HepG2 (cell line): Measurements from ENCODE around the gene ATE1. TPM values are rescaled to one million over a fixed set of nuclear protein-coding genes. Genes with fewer than 3 reads are reported as not detected.

Experiments
- GFI1 ChIP-seq: sonication (generic); formaldehyde crosslinking; IDR thresholded peaks from 2 replicates; pipeline ENCODE4 v1.5.0; 2020; ENCODE audit warnings: missing genetic modification reagents, mild to moderate bottlenecking, borderline replicate concordance
- HNRNPLL ChIP-seq: fragments of 200-400 bp; formaldehyde crosslinking; IDR thresholded peaks from 2 replicates; pipeline ENCODE4 v1.6.1; 2017; ENCODE audit warnings: mild to moderate bottlenecking, low read depth, low read length; ENCODE audit not compliant: poor library complexity, severe bottlenecking
- KDM5A ChIP-seq: fragments of 200-600 bp; sonication (generic); IDR thresholded peaks from 2 replicates; pipeline ENCODE4 v1.7.0; 2018; ENCODE audit warnings: antibody characterized with exemption, mild to moderate bottlenecking, low read length, borderline replicate concordance
- MTF2 ChIP-seq: sonication (generic); formaldehyde crosslinking; IDR thresholded peaks from 2 replicates; pipeline ENCODE4 v1.5.0; 2020; ENCODE audit warnings: missing genetic modification reagents, borderline replicate concordance
- MYNN ChIP-seq: sonication (generic); formaldehyde crosslinking; IDR thresholded peaks from 2 replicates; pipeline ENCODE4 v1.4.0; 2020; ENCODE audit warnings: mild to moderate bottlenecking, low read depth, missing genetic modification reagents
- SAP130 ChIP-seq: IDR thresholded peaks from 2 replicates; pipeline ENCODE4 v1.6.1; 2016; ENCODE audit warnings: low read depth
- ZEB1 ChIP-seq: IDR thresholded peaks from 2 replicates; pipeline ENCODE4 v1.6.1; 2012; ENCODE audit warnings: mild to moderate bottlenecking, low read depth, inconsistent platforms; ENCODE audit not compliant: insufficient replicate concordance
- ZFP41 ChIP-seq: sonication (generic); formaldehyde crosslinking; IDR thresholded peaks from 2 replicates; pipeline ENCODE4 v1.4.0; 2020; ENCODE audit warnings: mild to moderate bottlenecking, missing genetic modification reagents, borderline replicate concordance
- ZNF224 ChIP-seq: sonication (generic); formaldehyde crosslinking; IDR thresholded peaks from 2 replicates; pipeline ENCODE4 v1.5.0; 2020; ENCODE audit warnings: mild to moderate bottlenecking, missing genetic modification reagents
- polyA plus RNA-seq, 8 experiments: library from polyadenylated mRNA; depleted of rRNA in 3 of 8; stranded (reverse) in 7 of 8; unstranded in 1 of 8; fragments of >200 nt; fragmentation: Illumina TruSeq in 4 of 8; extraction: Trizol in 4 of 8; gene quantifications; 2 replicates each; pipeline versions ENCODE4 v1.2.1 to v1.2.3, GENCODE V29; 2011 to 2016; ENCODE audit warnings: low read depth in 4 of 8, missing spikeins in 1 of 8, mixed read lengths in 1 of 8; ENCODE audit not compliant: insufficient read depth in 1 of 8
- total RNA-seq, 5 experiments: library from RNA; depleted of rRNA; stranded (reverse); fragments of >200 nt; fragmentation: Illumina TruSeq; extraction: Trizol; gene quantifications; 2 replicates each; pipeline ENCODE4 v1.2.3, GENCODE V29; 2016; ENCODE audit warnings: low read depth in 1 of 5
- TF ChIP-seq, protein P1 (sequence below): sonication (generic); formaldehyde crosslinking; IDR thresholded peaks from 2 replicates; pipeline ENCODE4 v1.4.0; 2020; ENCODE audit warnings: low read depth, mild to moderate bottlenecking, missing genetic modification reagents
- TF ChIP-seq, protein P2 (sequence below): sonication (generic); formaldehyde crosslinking; IDR thresholded peaks from 2 replicates; pipeline ENCODE4 v1.9.0; 2021; ENCODE audit warnings: mild to moderate bottlenecking, missing genetic modification reagents
- TF ChIP-seq, protein P3 (sequence below): sonication (generic); formaldehyde crosslinking; IDR thresholded peaks from 2 replicates; pipeline ENCODE4 v1.8.1; 2022; ENCODE audit warnings: mild to moderate bottlenecking, missing genetic modification reagents
- TF ChIP-seq, protein P4 (sequence below): sonication (generic); formaldehyde crosslinking; IDR thresholded peaks from 2 replicates; pipeline ENCODE4 v1.5.0; 2020; ENCODE audit warnings: mild to moderate bottlenecking, missing genetic modification reagents, borderline replicate concordance
- TF ChIP-seq, protein P5 (sequence below): IDR thresholded peaks from 2 replicates; pipeline ENCODE4 v1.6.1; 2016; ENCODE audit warnings: mild to moderate bottlenecking

The ATE1 gene
- total and polyA plus RNA-seq, 2 of the 13 experiments (the other 11 are each of a cell fraction or from before 2014, with no cell fraction given): 17.5 to 42.2 TPM

DNA sequence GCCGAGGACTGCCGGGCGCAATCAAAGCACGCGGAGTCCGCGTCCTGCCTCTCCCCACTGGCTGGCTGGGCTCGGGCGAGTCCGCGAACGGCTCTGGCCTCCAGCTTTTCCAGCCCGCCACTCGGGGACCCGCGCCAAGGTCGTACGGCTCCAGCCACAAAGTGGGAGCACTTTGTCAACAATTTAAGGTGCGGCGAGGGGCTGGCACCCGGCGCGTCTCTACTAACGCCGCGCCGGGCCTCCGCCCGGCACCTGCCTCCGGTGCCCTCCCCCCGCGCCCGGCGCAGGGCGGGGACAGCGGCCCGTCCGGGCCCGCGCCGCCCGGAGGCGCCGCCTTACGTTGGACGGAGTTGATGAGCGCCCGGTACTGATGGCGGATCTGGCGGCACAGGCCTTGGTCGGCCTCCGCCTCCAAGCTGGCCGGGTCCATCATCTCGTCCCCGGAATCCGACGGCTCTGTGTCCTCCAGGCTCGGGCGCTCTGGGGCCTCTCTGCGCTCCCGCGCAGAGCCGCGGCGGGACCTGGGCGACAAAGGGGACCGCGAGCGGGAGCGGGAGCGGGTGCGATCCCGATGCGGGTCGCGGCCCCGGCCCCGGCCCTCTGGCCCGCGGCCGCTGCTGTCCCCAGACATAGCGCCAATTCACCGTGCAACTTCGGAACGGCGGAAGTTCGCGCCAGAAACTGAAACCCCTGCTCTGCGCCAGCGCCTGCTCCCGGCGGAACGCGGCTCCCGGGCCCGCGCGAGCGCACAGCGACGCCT lies 46.9 kb upstream of the ATE1 start, which contains the start of gene NSMCE4A (continued):
- TF ChIP-seq ZFP41 (CRISPR knock-in tag) (no peak), SAP130 (CRISPR knock-in tag) (peak; percentile 80), GFI1 (CRISPR knock-in tag) (peak; percentile 57; the same call in 1 of the 2 replicates), ZEB1 (no peak), HNRNPLL (peak; percentile 92), KDM5A (no peak), MYNN (no peak), ZNF224 (CRISPR knock-in tag) (no peak), MTF2 (CRISPR knock-in tag) (no peak)
- TF ChIP-seq, protein P1, sequence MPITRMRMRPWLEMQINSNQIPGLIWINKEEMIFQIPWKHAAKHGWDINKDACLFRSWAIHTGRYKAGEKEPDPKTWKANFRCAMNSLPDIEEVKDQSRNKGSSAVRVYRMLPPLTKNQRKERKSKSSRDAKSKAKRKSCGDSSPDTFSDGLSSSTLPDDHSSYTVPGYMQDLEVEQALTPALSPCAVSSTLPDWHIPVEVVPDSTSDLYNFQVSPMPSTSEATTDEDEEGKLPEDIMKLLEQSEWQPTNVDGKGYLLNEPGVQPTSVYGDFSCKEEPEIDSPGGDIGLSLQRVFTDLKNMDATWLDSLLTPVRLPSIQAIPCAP (CRISPR knock-in tag): no peak
- TF ChIP-seq, protein P2, sequence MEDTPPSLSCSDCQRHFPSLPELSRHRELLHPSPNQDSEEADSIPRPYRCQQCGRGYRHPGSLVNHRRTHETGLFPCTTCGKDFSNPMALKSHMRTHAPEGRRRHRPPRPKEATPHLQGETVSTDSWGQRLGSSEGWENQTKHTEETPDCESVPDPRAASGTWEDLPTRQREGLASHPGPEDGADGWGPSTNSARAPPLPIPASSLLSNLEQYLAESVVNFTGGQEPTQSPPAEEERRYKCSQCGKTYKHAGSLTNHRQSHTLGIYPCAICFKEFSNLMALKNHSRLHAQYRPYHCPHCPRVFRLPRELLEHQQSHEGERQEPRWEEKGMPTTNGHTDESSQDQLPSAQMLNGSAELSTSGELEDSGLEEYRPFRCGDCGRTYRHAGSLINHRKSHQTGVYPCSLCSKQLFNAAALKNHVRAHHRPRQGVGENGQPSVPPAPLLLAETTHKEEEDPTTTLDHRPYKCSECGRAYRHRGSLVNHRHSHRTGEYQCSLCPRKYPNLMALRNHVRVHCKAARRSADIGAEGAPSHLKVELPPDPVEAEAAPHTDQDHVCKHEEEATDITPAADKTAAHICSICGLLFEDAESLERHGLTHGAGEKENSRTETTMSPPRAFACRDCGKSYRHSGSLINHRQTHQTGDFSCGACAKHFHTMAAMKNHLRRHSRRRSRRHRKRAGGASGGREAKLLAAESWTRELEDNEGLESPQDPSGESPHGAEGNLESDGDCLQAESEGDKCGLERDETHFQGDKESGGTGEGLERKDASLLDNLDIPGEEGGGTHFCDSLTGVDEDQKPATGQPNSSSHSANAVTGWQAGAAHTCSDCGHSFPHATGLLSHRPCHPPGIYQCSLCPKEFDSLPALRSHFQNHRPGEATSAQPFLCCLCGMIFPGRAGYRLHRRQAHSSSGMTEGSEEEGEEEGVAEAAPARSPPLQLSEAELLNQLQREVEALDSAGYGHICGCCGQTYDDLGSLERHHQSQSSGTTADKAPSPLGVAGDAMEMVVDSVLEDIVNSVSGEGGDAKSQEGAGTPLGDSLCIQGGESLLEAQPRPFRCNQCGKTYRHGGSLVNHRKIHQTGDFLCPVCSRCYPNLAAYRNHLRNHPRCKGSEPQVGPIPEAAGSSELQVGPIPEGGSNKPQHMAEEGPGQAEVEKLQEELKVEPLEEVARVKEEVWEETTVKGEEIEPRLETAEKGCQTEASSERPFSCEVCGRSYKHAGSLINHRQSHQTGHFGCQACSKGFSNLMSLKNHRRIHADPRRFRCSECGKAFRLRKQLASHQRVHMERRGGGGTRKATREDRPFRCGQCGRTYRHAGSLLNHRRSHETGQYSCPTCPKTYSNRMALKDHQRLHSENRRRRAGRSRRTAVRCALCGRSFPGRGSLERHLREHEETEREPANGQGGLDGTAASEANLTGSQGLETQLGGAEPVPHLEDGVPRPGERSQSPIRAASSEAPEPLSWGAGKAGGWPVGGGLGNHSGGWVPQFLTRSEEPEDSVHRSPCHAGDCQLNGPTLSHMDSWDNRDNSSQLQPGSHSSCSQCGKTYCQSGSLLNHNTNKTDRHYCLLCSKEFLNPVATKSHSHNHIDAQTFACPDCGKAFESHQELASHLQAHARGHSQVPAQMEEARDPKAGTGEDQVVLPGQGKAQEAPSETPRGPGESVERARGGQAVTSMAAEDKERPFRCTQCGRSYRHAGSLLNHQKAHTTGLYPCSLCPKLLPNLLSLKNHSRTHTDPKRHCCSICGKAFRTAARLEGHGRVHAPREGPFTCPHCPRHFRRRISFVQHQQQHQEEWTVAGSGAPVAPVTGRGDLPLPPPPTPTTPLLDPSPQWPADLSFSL (CRISPR knock-in tag): no peak
- TF ChIP-seq, protein P3, sequence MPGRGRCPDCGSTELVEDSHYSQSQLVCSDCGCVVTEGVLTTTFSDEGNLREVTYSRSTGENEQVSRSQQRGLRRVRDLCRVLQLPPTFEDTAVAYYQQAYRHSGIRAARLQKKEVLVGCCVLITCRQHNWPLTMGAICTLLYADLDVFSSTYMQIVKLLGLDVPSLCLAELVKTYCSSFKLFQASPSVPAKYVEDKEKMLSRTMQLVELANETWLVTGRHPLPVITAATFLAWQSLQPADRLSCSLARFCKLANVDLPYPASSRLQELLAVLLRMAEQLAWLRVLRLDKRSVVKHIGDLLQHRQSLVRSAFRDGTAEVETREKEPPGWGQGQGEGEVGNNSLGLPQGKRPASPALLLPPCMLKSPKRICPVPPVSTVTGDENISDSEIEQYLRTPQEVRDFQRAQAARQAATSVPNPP (CRISPR knock-in tag): 0 out of 2 replicates have a peak, but pooled peaks have one; percentile 66
- TF ChIP-seq, protein P4, sequence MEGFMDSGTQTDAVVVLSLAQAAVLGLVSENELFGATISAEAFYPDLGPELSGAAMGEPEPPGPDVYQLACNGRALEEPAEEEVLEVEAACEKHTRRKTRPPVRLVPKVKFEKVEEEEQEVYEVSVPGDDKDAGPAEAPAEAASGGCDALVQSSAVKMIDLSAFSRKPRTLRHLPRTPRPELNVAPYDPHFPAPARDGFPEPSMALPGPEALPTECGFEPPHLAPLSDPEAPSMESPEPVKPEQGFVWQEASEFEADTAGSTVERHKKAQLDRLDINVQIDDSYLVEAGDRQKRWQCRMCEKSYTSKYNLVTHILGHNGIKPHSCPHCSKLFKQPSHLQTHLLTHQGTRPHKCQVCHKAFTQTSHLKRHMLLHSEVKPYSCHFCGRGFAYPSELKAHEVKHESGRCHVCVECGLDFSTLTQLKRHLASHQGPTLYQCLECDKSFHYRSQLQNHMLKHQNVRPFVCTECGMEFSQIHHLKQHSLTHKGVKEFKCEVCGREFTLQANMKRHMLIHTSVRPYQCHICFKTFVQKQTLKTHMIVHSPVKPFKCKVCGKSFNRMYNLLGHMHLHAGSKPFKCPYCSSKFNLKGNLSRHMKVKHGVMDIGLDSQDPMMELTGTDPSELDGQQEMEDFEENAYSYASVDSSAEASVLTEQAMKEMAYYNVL: peak; percentile 51; the same call in 1 of the 2 replicates
- TF ChIP-seq, protein P5, sequence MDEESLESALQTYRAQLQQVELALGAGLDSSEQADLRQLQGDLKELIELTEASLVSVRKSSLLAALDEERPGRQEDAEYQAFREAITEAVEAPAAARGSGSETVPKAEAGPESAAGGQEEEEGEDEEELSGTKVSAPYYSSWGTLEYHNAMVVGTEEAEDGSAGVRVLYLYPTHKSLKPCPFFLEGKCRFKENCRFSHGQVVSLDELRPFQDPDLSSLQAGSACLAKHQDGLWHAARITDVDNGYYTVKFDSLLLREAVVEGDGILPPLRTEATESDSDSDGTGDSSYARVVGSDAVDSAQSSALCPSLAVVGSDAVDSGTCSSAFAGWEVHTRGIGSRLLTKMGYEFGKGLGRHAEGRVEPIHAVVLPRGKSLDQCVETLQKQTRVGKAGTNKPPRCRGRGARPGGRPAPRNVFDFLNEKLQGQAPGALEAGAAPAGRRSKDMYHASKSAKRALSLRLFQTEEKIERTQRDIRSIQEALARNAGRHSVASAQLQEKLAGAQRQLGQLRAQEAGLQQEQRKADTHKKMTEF (CRISPR knock-in tag): peak; percentile 13; the same call in 1 of the 2 replicates
